CD4-positive, alpha-beta T cell (primary cell): ENCODE data around the gene TTC28. TPM values are rescaled to one million over a fixed set of nuclear protein-coding genes. Genes with fewer than 3 reads are reported as not detected.

Experiments
- ATAC-seq: fragments of 200-7000 bp; cut with Tn5 transposase; one replicate; pipeline ENCODE4 v1.10.0; 2022; ENCODE audit warnings: mild to moderate bottlenecking; ENCODE audit not compliant: poor library complexity
- CTCF ChIA-PET: fragments of 350-600 bp; sonication (Branson Sonifier 250); formaldehyde crosslinking; loops from one replicate; lab custom pipeline; 2021; ENCODE audit warnings: antibody characterized with exemption, inconsistent platforms; lab: Charles Lee
- POLR2A ChIA-PET: fragments of 350-600 bp; sonication (Branson Sonifier 250); formaldehyde crosslinking; loops from one replicate; lab custom pipeline; 2021; ENCODE audit warnings: antibody characterized with exemption, inconsistent platforms; lab: Charles Lee
- DNase-seq, 14 experiments: peaks; one replicate each; pipeline ENCODE4 v3.0.0-alpha.2; 2013 to 2020; ENCODE audit warnings: mixed read lengths in 2 of 14
- H3K27ac ChIP-seq, 2 donors: one replicate each; pipeline versions ENCODE4 v1.5.1 to v1.7.0; 2013; ENCODE audit warnings: low read length in 2 of 2, low read depth in 1 of 2, mild to moderate bottlenecking in 1 of 2
- H3K27me3 ChIP-seq, 2 experiments: 1 replicate in 1 of 2; 2 replicates in 1 of 2; pipeline versions ENCODE4 v1.6.1 to v1.7.0; 2013; ENCODE audit warnings: low read length in 2 of 2, control low read depth in 1 of 2, mild to moderate bottlenecking in 1 of 2, moderate library complexity in 1 of 2; ENCODE audit not compliant: insufficient read depth in 2 of 2, control insufficient read depth in 1 of 2
- H3K36me3 ChIP-seq: one replicate; pipeline ENCODE4 v1.6.1; 2013; ENCODE audit warnings: low read length, control low read depth; ENCODE audit not compliant: insufficient read depth
- H3K4me1 ChIP-seq: one replicate; pipeline ENCODE4 v1.6.1; 2013; ENCODE audit warnings: low read length, control low read depth; ENCODE audit not compliant: insufficient read depth
- H3K4me3 ChIP-seq: one replicate; pipeline ENCODE4 v1.5.1; 2013; ENCODE audit warnings: mild to moderate bottlenecking, low read length, moderate library complexity
- H3K9me3 ChIP-seq, 2 experiments: 1 replicate in 1 of 2; 2 replicates in 1 of 2; pipeline versions ENCODE4 v1.6.1 to v1.7.0; 2013; ENCODE audit warnings: low read length in 2 of 2, mild to moderate bottlenecking in 2 of 2, control low read depth in 1 of 2, moderate library complexity in 1 of 2; ENCODE audit not compliant: control insufficient read depth in 1 of 2, insufficient read depth in 1 of 2
- H3K27ac Mint-ChIP-seq: one replicate; pipeline ENCODE4 v1.8.0; 2020; ENCODE audit warnings: mixed read lengths
- H3K27me3 Mint-ChIP-seq: one replicate; pipeline ENCODE4 v1.8.0; 2021; ENCODE audit warnings: mixed read lengths
- H3K36me3 Mint-ChIP-seq: one replicate; pipeline ENCODE4 v1.8.0; 2021; ENCODE audit warnings: low read depth, mixed read lengths
- H3K4me1 Mint-ChIP-seq: one replicate; pipeline ENCODE4 v1.8.0; 2021; ENCODE audit warnings: low read depth, mixed read lengths
- H3K4me3 Mint-ChIP-seq: one replicate; pipeline ENCODE4 v1.8.0; 2020; ENCODE audit warnings: mild to moderate bottlenecking, mixed read lengths
- H3K9me3 Mint-ChIP-seq: one replicate; pipeline ENCODE4 v1.8.0; 2020; ENCODE audit warnings: mixed read lengths
- intact Hi-C, 2 experiments: fragments of 100-400 bp; cut with DNase I in 1 of 2; cut with micrococcal nuclease in 1 of 2; formaldehyde crosslinking; loops; one replicate each; pipeline versions ENCODE4 v1.15.1 to v1.9.0; 2023 to 2025; cut with DNase I, micrococcal nuclease
- total RNA-seq, 174 experiments: library from RNA in 2 of 174; stranded (reverse) in 2 of 174; gene quantifications; one replicate each; pipeline ENCODE4 v1.2.3 and lab custom pipeline; 2021 to 2026
- TF ChIP-seq, protein P1 (sequence below): fragments of 200-600 bp; IDR thresholded peaks from one replicate; pipeline ENCODE4 v1.8.0; 2022; ENCODE audit warnings: antibody characterized with exemption, mild to moderate bottlenecking

Gene TTC28
- total RNA-seq, 2 experiments from 2014 or later: 4.6 to 5.7 TPM

DNA sequence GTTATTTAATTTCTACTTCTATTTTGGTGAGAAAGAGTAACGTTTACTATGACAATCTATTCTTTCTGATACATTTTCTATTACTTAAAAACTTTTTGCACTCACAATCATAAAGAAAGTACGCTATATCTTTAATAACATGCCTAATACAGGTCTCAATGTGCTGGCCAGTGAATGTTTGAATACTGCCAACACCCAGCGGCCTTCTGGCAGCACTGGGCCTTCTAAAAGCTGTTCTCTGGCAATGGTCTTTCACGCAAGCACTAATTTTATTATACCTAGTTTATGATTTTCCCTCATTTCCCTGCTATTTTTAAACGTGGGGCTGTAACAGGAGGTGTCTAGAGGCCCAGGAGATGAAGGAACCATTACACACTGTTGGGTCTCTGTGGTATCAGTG, 410.8 kb downstream of the TTC28 start:
- Histone ChIP-seq H3K27me3 (no peaks in the 10 kb centered on the region), H3K9me3 (no peaks in the 10 kb centered on the region), H3K4me3 (no peak overlapping the region), H3K36me3 (no peaks in the 10 kb centered on the region), H3K4me1 (no peaks in the 10 kb centered on the region), H3K27ac (no peak overlapping the region)
- CTCF ChIA-PET: no interaction called here
- Mint-ChIP-seq H3K27ac (no peak overlapping the region), H3K36me3 (no peaks in the 10 kb centered on the region), H3K4me3 (no peak overlapping the region), H3K4me1 (no peaks in the 10 kb centered on the region), H3K9me3 (no peaks in the 10 kb centered on the region), H3K27me3 (peaks cover 4% of the 10 kb centered on the region)
- intact Hi-C loops: no loop called here
- ATAC-seq: no peak
- TF ChIP-seq, protein P1, sequence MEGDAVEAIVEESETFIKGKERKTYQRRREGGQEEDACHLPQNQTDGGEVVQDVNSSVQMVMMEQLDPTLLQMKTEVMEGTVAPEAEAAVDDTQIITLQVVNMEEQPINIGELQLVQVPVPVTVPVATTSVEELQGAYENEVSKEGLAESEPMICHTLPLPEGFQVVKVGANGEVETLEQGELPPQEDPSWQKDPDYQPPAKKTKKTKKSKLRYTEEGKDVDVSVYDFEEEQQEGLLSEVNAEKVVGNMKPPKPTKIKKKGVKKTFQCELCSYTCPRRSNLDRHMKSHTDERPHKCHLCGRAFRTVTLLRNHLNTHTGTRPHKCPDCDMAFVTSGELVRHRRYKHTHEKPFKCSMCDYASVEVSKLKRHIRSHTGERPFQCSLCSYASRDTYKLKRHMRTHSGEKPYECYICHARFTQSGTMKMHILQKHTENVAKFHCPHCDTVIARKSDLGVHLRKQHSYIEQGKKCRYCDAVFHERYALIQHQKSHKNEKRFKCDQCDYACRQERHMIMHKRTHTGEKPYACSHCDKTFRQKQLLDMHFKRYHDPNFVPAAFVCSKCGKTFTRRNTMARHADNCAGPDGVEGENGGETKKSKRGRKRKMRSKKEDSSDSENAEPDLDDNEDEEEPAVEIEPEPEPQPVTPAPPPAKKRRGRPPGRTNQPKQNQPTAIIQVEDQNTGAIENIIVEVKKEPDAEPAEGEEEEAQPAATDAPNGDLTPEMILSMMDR: no peak
- DNase-seq: no peak
- POLR2A ChIA-PET: no interaction called here

DNA sequence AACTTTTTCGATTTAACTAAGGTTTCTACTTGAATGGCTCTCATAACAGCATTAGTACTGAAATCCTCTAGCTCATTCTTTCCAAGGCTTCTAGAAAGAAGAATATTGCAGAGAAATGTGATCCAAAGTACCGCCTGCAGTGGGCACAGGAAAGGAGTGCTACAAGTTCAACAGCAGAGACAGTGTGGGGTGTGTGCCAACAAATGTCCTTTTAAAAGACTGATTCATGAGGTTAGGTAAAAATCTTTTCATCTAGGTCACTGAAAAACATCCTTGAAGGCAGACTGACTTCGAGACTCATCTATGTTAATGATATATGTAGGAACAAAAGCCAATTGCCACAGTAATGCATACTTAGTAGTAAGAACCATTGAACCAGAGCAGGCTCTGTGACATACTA, 411.5 kb downstream of the TTC28 start:
- Mint-ChIP-seq H3K4me1 (no peaks in the 10 kb centered on the region), H3K36me3 (no peaks in the 10 kb centered on the region), H3K4me3 (no peak overlapping the region), H3K27me3 (peaks cover 4% of the 10 kb centered on the region), H3K27ac (no peak overlapping the region), H3K9me3 (no peaks in the 10 kb centered on the region)
- H3K4me1 ChIP-seq: no peaks in the 10 kb centered on the region
- ATAC-seq: no peak
- no peak overlapping the region for H3K27ac ChIP-seq
- intact Hi-C loops: no loop called here
- no peak overlapping the region for H3K4me3 ChIP-seq
- no peaks in the 10 kb centered on the region for H3K27me3 ChIP-seq
- H3K9me3 ChIP-seq: no peaks in the 10 kb centered on the region
- no peaks in the 10 kb centered on the region for H3K36me3 ChIP-seq
- TF ChIP-seq, protein P1: no peak
- DNase-seq: no peak
- ChIA-PET CTCF (no interaction called here), POLR2A (no interaction called here)

DNA sequence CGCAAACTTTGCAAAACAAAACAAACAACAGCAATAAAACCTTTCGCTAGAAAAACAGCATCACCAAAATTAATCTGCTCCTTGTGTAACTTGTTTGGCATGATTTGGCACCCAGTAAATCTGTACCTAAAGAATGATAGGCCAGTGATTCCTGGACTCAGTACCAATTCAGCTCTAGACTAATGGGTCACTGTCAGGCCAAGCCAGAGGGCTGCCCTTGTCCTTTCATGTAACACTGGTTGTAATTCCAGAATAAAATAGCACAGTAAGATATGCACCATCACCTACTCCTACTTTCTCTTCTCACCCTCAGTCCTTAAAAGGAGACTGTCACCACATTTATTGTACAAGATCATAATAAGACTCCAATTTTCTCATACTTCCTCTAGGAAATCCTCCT, 419.0 kb downstream of the TTC28 start:
- Mint-ChIP-seq H3K4me1 (no peaks in the 10 kb centered on the region), H3K9me3 (no peaks in the 10 kb centered on the region), H3K27me3 (no peaks in the 10 kb centered on the region), H3K27ac (no peak overlapping the region), H3K4me3 (no peak overlapping the region), H3K36me3 (no peaks in the 10 kb centered on the region)
- no peaks in the 10 kb centered on the region for H3K4me1 ChIP-seq
- TF ChIP-seq, protein P1: no peak
- no peaks in the 10 kb centered on the region for H3K27me3 ChIP-seq
- no peaks in the 10 kb centered on the region for H3K36me3 ChIP-seq
- H3K9me3 ChIP-seq: no peaks in the 10 kb centered on the region
- DNase-seq: no peak
- no peak for ATAC-seq
- no peak overlapping the region for H3K4me3 ChIP-seq
- H3K27ac ChIP-seq: no peak overlapping the region
- CTCF ChIA-PET: no interaction called here
- POLR2A ChIA-PET: no interaction called here
- intact Hi-C loops: no loop called here
